Measurements from ENCODE around the gene FOXA1. TPM values are rescaled to one million over a fixed set of nuclear protein-coding genes. Genes with fewer than 3 reads are reported as not detected.

Gene FOXA1
- polyA plus RNA-seq, 3 donors from 2014 or later: not detected

- Mint-ChIP-seq H3K9me3 (peaks cover 3 to 29% (median 7%) of the 10 kb centered on the region in 6 donors), H3K36me3 (peaks cover 0 to 5% (median 0%) of the 10 kb centered on the region in 3 donors), H3K4me1 (no peaks in the 10 kb centered on the region), H3K27ac (no peak overlapping the region), H3K4me3 (no peak overlapping the region), H3K27me3 (ENCODE audit: low read depth in 3 of 3) (no peaks in the 10 kb centered on the region)
- DNase-seq: no peak
Observed at GRCh38 chr14:37550511-37550910, 44.5 kb downstream of the FOXA1 start.

GRCh38 chr14:37546621-37547447, 48.2 kb downstream of the FOXA1 start:
- no peaks in the 10 kb centered on the region for H3K36me3 Mint-ChIP-seq
- DNase-seq: no peak
- H3K9me3 Mint-ChIP-seq: peaks cover 0 to 19% (median 1%) of the 10 kb centered on the region in 6 donors
- H3K4me1 Mint-ChIP-seq: no peaks in the 10 kb centered on the region
- no peak overlapping the region for H3K4me3 Mint-ChIP-seq
- H3K27me3 Mint-ChIP-seq (ENCODE audit: low read depth in 3 of 3): no peaks in the 10 kb centered on the region
- no peak overlapping the region for H3K27ac Mint-ChIP-seq

- H3K9me3 Mint-ChIP-seq: peaks cover 0 to 19% (median 1%) of the 10 kb centered on the region in 6 donors
- H3K36me3 Mint-ChIP-seq: no peaks in the 10 kb centered on the region
- no peaks in the 10 kb centered on the region for H3K27me3 Mint-ChIP-seq (ENCODE audit: low read depth in 3 of 3)
- H3K4me3 Mint-ChIP-seq: no peak overlapping the region
- no peaks in the 10 kb centered on the region for H3K4me1 Mint-ChIP-seq
- H3K27ac Mint-ChIP-seq: no peak overlapping the region
- no peak for DNase-seq
Observed at GRCh38 chr14:37545174-37545573, 49.9 kb downstream of the FOXA1 start.

GRCh38 chr14:37544407-37544806, 50.6 kb downstream of the FOXA1 start:
- no peaks in the 10 kb centered on the region for H3K4me1 Mint-ChIP-seq
- no peaks in the 10 kb centered on the region for H3K36me3 Mint-ChIP-seq
- no peak overlapping the region for H3K27ac Mint-ChIP-seq

DNA sequence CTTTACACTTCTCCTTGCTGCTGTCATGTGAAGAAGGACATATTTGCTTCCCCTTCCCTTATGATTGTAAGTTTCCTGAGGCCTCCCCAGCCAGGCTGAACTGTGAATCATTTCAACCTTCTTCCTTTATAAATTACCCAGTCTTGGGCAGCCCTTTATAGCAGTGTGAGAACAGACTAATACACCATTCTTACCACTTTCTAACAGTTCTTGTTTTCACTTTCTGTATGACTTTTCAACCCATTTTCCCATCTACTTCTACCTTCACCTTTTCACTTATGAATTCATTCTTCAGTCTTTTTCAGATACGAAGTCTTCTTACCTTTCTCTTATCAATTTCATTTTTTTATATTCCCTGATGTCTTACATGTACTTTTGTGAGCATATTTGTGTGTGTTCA, 55.1 kb downstream of the FOXA1 start:
- Mint-ChIP-seq H3K4me1 (no peaks in the 10 kb centered on the region), H3K36me3 (peaks cover 0 to 5% (median 0%) of the 10 kb centered on the region in 3 donors), H3K4me3 (no peak overlapping the region), H3K27ac (no peak overlapping the region), H3K27me3 (ENCODE audit: low read depth in 3 of 3) (no peaks in the 10 kb centered on the region), H3K9me3 (peaks cover 0 to 20% (median 8%) of the 10 kb centered on the region in 6 donors)
- DNase-seq: no peak

More at GRCh38 chr14:37544407-37544806, 50.6 kb downstream of the FOXA1 start:
- Mint-ChIP-seq H3K4me3 (no peak overlapping the region), H3K27me3 (ENCODE audit: low read depth in 3 of 3) (no peaks in the 10 kb centered on the region), H3K9me3 (peaks cover 0 to 19% (median 1%) of the 10 kb centered on the region in 6 donors)
- DNase-seq: no peak

Other genes starting within 250 kb of the FOXA1 start
- gene TTC6, start 380 bp upstream of the FOXA1 start, polyA plus RNA-seq: not detected

All from immature natural killer cell (primary cell).